GM23338 (cell line): ENCODE data around the gene CLEC7A.

ENCODE experiments used
- CTCF ChIP-seq, 2 experiments: fragments of 200-600 bp in 1 of 2; sonication (generic) in 1 of 2; conservative IDR thresholded peaks; 2 replicates each; pipeline versions ENCODE4 v1.5.1 to v1.6.1; 2016 to 2017; ENCODE audit warnings: antibody characterized with exemption in 2 of 2, low read depth in 2 of 2, mild to moderate bottlenecking in 2 of 2, moderate library complexity in 1 of 2
- EZH2 ChIP-seq: fragments of 200-600 bp; sonication (generic); IDR thresholded peaks from one replicate; pipeline ENCODE4 v1.8.0; 2017; ENCODE audit warnings: antibody characterized with exemption, mild to moderate bottlenecking, low read depth; ENCODE audit not compliant: unreplicated experiment
- EZH2phosphoT487 ChIP-seq: fragments of 200-600 bp; sonication (generic); IDR thresholded peaks from one replicate; pipeline ENCODE4 v1.8.1; 2018; ENCODE audit warnings: antibody characterized with exemption; ENCODE audit not compliant: unreplicated experiment
- JUNB ChIP-seq: IDR thresholded peaks from one replicate; pipeline ENCODE4 v1.6.1; 2016; ENCODE audit warnings: antibody characterized with exemption; ENCODE audit not compliant: unreplicated experiment
- POLR2AphosphoS5 ChIP-seq: IDR thresholded peaks from 2 replicates; pipeline ENCODE4 v1.6.1; 2016; ENCODE audit warnings: antibody characterized with exemption, low read depth
- REST ChIP-seq: IDR thresholded peaks from one replicate; pipeline ENCODE4 v1.6.1; 2018; ENCODE audit warnings: antibody characterized with exemption; ENCODE audit not compliant: unreplicated experiment

DNA sequence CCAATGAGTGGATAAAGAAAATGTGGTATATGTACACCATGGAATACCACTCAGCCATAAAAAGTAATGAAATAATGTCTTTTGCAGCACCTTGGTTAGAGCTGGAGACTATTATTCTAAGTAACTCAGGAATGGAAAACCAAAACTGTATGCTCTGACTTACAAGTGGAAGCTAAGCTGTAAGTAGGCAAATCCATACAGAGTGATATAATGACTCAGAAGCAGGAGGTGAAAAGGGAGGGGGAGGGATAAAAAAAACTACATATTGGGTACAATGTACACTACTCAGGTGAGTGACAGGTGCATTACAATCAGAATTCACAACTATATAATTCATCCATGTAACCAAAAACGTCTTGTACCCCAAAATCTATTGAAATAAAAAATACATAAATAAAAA, 16.1 kb downstream of the CLEC7A start:
- TF ChIP-seq CTCF (conservative IDR thresholded peaks at IDR 0.05; ENCODE audit: low read depth in 2 of 2) (no peak), REST (no peak), EZH2phosphoT487 (no peak), EZH2 (no peak), POLR2AphosphoS5 (no peak), JUNB (no peak)
